KMS-11 (cell line): ENCODE results near the gene PPIC.
"Not testable (repeated sequence)": the region's sequence is repeated elsewhere in the genome, so short reads cannot be mapped to it uniquely, and the experiment has no call there.

ENCODE experiments used
- H2AFZ ChIP-seq: fragments of 200-600 bp; sonication (generic); 2 replicates; pipeline ENCODE4 v1.6.1; 2016; ENCODE audit warnings: antibody characterized with exemption, mixed run types, low read depth
- H3K27ac ChIP-seq: fragments of 200-600 bp; sonication (generic); 2 replicates; pipeline ENCODE4 v1.6.1; 2016; ENCODE audit warnings: mild to moderate bottlenecking, mixed run types
- H3K27me3 ChIP-seq: fragments of 200-600 bp; sonication (generic); 2 replicates; pipeline ENCODE4 v1.6.1; 2017; ENCODE audit warnings: mild to moderate bottlenecking, low read depth, mixed run types, moderate library complexity; ENCODE audit not compliant: insufficient read depth
- H3K36me3 ChIP-seq: fragments of 200-600 bp; sonication (generic); 2 replicates; pipeline ENCODE4 v1.6.1; 2017; ENCODE audit warnings: mild to moderate bottlenecking, mixed run types; ENCODE audit not compliant: insufficient read depth
- H3K4me1 ChIP-seq: fragments of 200-600 bp; sonication (generic); 2 replicates; pipeline ENCODE4 v1.6.1; 2016; ENCODE audit warnings: mild to moderate bottlenecking, low read depth, mixed run types; ENCODE audit not compliant: poor library complexity, severe bottlenecking
- H3K4me2 ChIP-seq: fragments of 200-600 bp; sonication (generic); 2 replicates; pipeline ENCODE4 v1.7.0; 2016; ENCODE audit warnings: mild to moderate bottlenecking, mixed run types
- H3K4me3 ChIP-seq: fragments of 200-600 bp; sonication (generic); IDR thresholded peaks from 2 replicates; pipeline ENCODE4 v1.6.1; 2017; ENCODE audit warnings: low read depth, low read length, mixed read lengths; ENCODE audit not compliant: insufficient read depth
- H3K79me2 ChIP-seq: fragments of 200-600 bp; sonication (generic); 2 replicates; pipeline ENCODE4 v1.6.1; 2016; ENCODE audit warnings: low read depth, mixed run types; ENCODE audit not compliant: insufficient read depth
- H3K9ac ChIP-seq: fragments of 200-600 bp; sonication (generic); 2 replicates; pipeline ENCODE4 v1.6.1; 2016; ENCODE audit warnings: mild to moderate bottlenecking, mixed run types
- H4K20me1 ChIP-seq: fragments of 200-600 bp; sonication (generic); 2 replicates; pipeline ENCODE4 v1.6.1; 2016; ENCODE audit warnings: mild to moderate bottlenecking, mixed run types; ENCODE audit not compliant: insufficient read depth
- CTCF ChIP-seq: fragments of 200-600 bp; sonication (generic); conservative IDR thresholded peaks from 2 replicates; pipeline ENCODE4 v1.6.1; 2017; ENCODE audit warnings: low read depth, mild to moderate bottlenecking, antibody characterized with exemption, low read length, moderate library complexity, mixed read lengths

The PPIC gene

DNA sequence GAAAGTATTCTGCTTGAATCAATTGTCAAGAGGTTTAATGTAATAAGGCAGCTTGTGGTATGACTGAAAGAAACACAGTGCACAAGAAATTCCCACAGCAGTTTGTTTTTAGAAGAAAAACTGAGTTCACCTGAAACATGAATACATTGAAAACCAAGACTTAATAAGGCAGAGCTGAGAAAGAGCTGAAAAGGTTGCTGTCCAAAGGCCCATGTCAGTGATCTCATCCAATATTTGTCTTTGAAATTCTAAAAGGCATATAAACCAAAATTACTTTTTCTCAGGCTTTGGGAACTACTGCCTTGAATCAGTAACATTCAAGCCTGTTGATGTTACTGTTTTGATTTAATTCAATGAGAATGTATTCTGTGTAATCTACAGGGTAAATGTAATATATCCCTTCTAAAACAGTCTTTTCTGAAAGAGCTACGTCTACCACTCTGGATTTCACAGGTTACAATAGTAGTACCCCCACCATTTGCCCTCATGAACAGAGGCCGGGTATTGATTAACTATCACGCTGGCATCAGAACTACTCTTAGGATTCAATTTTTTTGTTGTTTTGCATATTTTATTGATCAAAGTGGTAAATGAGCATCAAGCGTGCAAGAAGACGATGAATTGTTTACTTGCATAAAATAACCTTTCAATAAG lies 57.8 kb downstream of the PPIC start:
- H3K4me1 ChIP-seq = no peaks in the 10 kb centered on the region
- H3K79me2 ChIP-seq = no peaks in the 10 kb centered on the region
- no peaks in the 10 kb centered on the region for H3K36me3 ChIP-seq
- H3K27me3 ChIP-seq = no peaks in the 10 kb centered on the region
- no peak overlapping the region for H3K4me3 ChIP-seq
- no peak for TF ChIP-seq CTCF
- no peak overlapping the region for H3K4me2 ChIP-seq
- H3K27ac ChIP-seq = no peak overlapping the region
- H2AFZ ChIP-seq = no peak overlapping the region
- H4K20me1 ChIP-seq = no peaks in the 10 kb centered on the region
- H3K9ac ChIP-seq = no peak overlapping the region

- no peaks in the 10 kb centered on the region for H3K79me2 ChIP-seq
- no peak overlapping the region for H3K4me2 ChIP-seq
- H2AFZ ChIP-seq = no peak overlapping the region
- H3K27me3 ChIP-seq = no peaks in the 10 kb centered on the region
- H3K4me3 ChIP-seq = no peak overlapping the region
- H3K9ac ChIP-seq = no peak overlapping the region
- no peaks in the 10 kb centered on the region for H3K36me3 ChIP-seq
- H3K27ac ChIP-seq = no peak overlapping the region
- H4K20me1 ChIP-seq = no peaks in the 10 kb centered on the region
- no peaks in the 10 kb centered on the region for H3K4me1 ChIP-seq
- TF ChIP-seq CTCF = no peak
Observed at GRCh38 chr5:122978068-122978467, 58.5 kb downstream of the PPIC start.

DNA sequence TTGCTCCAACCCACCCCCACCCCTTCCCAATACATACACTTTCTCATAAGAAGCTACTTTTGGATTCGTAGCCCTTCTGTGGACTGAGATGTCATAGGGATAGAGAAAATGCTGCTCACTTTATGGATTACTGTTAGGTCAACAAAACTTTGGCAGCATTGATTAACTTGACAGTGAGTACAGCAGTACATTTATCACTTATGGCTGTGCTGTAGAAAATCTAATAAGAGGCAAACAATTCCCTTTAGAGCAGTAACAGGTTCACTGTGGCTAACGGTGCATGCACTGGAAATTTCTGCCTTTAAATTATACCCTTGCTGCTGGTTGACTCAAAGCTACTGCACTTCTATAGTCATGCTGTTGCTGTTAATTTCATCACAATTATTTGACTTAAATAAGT lies 59.2 kb downstream of the PPIC start:
- no peak for TF ChIP-seq CTCF
- Histone ChIP-seq H2AFZ (no peak overlapping the region), H3K4me2 (no peak overlapping the region), H3K27ac (no peak overlapping the region), H3K79me2 (no peaks in the 10 kb centered on the region), H3K27me3 (no peaks in the 10 kb centered on the region), H3K4me3 (no peak overlapping the region), H3K9ac (no peak overlapping the region), H3K36me3 (no peaks in the 10 kb centered on the region), H3K4me1 (no peaks in the 10 kb centered on the region), H4K20me1 (no peaks in the 10 kb centered on the region)

DNA sequence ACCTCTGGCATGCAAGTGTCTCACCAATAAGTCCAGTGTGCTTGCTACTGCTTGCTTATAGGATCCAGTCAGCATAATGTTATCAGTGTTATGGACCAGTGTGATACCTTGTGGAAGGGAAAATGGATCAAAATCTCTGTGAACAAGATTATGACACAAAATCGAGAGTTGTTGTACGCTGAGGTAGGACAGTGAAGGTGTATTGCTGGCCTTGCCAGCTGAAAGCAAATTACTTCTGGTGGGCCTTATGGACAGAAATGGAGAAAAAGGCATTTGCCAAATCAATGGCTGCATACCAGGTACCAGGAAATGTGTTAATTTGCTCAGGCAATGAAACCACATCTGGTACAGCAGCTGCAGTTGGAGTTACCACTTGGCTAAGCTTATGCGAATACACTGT lies 62.3 kb downstream of the PPIC start:
- not testable (repeated sequence) for H3K4me1 ChIP-seq, H2AFZ ChIP-seq, H3K9ac ChIP-seq, H4K20me1 ChIP-seq, H3K4me3 ChIP-seq, H3K36me3 ChIP-seq, H3K27me3 ChIP-seq, H3K79me2 ChIP-seq, H3K4me2 ChIP-seq, H3K27ac ChIP-seq

DNA sequence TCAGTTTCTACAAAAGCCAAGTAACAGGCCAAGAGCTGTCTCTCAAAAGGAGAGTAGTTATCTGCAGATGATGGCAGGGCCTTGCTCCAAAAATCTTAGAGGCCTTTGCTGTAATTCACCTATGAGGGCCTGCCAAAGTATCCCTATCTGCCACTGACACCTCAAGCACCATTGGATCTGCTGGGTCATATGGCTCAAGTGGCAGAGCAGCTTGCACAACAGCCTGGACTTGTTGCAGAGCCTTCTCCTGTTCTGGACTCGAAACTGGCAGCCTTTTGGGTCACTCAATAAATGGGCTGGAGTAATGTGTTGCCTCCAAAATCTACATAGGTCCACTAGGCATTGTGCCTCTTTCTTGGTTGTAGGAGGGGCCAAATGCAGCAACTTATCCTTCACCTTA lies 62.8 kb downstream of the PPIC start:
- not testable (repeated sequence) for H3K4me1 ChIP-seq, H3K27ac ChIP-seq, H3K36me3 ChIP-seq, H3K4me2 ChIP-seq, H3K4me3 ChIP-seq, H3K9ac ChIP-seq, H3K27me3 ChIP-seq, H2AFZ ChIP-seq, H4K20me1 ChIP-seq, H3K79me2 ChIP-seq
